Fibroblast of pulmonary artery (primary cell): ENCODE measurements around the gene U2AF1L4.

Source experiments
- DNase-seq: peaks from one replicate; pipeline ENCODE4 v3.0.0-alpha.2; 2010; ENCODE audit warnings: low read depth
- H3K4me3 ChIP-seq: replicated peaks from 2 replicates; pipeline ENCODE4 v1.5.1; 2011; ENCODE audit warnings: low read depth, mild to moderate bottlenecking, control low read depth, low read length, moderate library complexity
- TF ChIP-seq, protein P1 (sequence below): IDR thresholded peaks from 2 replicates; pipeline ENCODE4 v1.5.1; 2011; ENCODE audit warnings: mild to moderate bottlenecking, control low read depth, low read length, inconsistent platforms; ENCODE audit errors: missing control alignments

The U2AF1L4 gene

DNA sequence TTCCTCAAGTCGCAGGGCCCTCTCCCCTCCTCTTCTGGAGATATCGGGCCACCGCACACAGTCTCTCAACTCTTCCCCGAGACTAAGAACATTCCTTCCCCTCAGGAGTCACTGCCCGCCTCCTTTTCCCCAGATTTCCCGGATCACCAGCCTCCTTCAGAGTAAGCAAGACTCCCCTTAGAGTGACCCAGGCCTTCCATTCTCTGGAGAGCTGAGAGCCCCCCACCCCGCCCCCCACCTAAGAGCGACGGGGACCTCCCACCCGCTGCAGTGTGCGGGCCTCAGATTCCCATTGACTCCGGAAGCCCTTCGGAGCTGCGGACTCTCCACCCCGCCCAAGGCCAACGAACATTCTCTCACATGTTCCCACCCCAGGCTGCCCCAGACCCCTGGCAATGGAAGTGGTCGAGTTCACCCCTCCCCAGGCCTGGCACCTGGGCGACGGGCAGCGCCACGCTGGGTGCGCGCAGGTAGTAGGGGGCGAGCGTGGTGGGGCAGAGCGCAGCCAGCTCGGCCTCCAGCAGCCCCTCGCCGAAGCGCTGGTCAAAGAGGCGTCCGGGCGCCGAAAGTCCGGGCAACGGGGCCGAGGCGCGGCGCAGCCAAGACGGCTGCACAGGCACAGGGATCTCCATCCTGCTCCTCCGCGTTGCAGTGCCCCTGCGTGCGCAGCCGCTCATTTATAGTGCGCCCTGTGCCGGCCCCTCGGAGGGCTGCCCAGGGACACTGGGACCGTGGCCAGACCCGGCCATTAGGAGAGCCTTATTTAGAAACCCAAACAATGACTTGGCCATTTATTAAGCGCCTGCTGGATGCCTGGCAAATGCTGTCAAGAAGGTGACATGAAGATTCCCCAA is 11.4 kb upstream of the U2AF1L4 start, which contains the start of gene HSPB6:
HSPB6 (minus strand) TSS at position 653 of the 854 bp plus-strand sequence; CDS start at position 632, 21 bp downstream.
- TF ChIP-seq, protein P1, sequence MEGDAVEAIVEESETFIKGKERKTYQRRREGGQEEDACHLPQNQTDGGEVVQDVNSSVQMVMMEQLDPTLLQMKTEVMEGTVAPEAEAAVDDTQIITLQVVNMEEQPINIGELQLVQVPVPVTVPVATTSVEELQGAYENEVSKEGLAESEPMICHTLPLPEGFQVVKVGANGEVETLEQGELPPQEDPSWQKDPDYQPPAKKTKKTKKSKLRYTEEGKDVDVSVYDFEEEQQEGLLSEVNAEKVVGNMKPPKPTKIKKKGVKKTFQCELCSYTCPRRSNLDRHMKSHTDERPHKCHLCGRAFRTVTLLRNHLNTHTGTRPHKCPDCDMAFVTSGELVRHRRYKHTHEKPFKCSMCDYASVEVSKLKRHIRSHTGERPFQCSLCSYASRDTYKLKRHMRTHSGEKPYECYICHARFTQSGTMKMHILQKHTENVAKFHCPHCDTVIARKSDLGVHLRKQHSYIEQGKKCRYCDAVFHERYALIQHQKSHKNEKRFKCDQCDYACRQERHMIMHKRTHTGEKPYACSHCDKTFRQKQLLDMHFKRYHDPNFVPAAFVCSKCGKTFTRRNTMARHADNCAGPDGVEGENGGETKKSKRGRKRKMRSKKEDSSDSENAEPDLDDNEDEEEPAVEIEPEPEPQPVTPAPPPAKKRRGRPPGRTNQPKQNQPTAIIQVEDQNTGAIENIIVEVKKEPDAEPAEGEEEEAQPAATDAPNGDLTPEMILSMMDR = no peak
- peak; percentile 82 for DNase-seq
- peak within 1 kb of the TSS; percentile 59 for H3K4me3 ChIP-seq

DNA sequence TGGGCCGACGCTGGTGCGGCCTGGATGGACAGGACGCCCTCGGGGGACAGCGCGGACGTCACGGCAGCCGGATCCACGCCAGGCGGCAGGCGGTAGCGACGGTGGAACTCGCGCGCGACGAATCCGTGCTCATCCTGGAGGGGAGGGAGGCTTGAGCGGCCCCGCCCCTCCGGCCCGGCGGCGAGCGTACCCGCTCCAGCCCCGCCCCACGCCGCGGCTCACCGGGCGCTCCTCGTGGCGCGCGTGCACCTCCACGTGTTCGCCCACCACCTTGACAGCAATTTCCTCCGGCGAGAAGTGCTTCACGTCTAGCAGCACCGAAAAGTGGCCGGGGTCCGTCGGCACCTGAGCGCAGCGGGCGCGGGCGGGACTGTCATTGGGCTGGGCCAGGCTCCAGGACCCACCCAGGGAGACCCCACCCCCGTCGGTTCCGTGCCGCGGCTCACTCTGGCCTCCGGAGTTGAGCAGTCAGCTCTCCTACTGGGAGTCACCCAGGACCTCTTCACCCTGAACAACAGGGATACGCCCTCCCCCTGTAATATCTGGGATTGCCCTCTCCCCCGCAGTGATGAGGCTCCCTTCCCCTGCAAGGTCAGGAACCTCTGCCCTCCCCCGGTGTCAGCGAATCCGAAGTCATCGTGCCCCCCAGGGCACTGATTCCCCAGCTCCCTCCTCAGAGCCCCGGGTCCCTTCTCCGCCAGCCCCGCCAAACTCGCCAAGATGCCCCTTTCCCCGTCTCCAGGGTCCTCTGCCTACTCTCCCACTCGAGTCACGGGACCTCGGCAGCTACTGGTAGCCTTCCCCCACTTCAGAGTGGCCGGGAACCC is 10.5 kb upstream of the U2AF1L4 start:
- TF ChIP-seq, protein P1 = no peak
- DNase-seq = peak; percentile 76
- H3K4me3 ChIP-seq = peak overlapping the region; percentile 59

DNA sequence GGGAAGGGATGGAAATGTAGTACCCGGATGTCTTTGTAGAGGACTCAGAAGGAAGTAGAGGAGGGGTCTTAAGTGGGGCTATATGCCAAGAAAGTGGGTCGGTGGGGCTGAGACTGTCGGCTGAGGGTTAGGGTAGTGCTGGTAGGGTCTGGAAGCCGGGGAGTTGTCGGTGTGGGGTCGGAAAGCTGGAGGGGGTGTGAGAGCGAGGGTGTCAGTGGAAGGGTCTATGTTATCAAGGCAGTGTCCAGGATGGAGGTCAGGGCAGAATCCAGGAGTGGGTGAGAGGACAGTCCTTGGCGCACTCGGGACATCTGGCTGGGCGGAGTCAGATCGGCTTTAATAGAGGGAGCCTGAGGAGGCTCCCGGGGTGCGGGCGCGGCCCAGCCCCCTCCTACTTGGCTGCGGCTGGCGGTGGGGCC is 9.9 kb upstream of the U2AF1L4 start:
- TF ChIP-seq, protein P1 = no peak
- peak overlapping the region; percentile 16 for H3K4me3 ChIP-seq
- no peak for DNase-seq

DNA sequence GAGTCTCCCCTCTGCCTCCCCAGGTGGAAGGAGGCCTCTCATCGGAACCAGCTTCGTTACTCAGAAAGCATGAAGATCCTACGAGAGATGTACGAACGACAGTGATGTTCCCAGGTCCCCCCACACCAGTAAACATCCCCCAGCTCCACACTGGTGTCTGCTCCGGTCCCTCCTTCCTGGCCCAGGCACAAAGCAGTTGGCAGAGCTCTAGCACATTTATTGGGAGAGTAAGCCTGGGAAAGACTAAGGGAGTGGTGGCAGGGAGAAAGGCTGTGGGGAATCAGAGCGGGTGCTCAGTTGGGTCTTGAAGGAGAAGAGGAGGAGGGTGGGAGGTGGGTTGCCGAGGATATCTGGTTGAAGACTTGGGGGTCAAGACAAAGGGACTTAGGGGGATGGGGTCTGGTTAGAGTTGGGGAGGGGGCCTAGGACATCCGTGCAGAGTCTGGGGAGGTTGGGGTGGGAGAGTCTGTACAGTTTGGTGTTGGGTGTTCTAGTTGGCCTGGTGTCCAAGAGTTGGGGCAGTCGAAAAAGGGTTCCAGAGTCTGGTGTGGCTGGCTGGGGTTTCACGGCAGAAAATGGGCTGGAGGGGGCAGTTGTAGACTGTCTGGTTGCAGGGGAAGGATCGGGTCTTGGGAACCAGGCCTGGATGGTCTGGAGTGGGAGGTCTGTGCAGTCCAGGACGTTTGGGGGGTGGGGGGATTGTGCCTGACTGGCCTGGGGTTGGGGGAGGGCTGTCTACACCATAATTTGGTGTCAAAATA is 9.3 kb upstream of the U2AF1L4 start:
- no peak overlapping the region for H3K4me3 ChIP-seq
- no peak for DNase-seq
- TF ChIP-seq, protein P1 = no peak

DNA sequence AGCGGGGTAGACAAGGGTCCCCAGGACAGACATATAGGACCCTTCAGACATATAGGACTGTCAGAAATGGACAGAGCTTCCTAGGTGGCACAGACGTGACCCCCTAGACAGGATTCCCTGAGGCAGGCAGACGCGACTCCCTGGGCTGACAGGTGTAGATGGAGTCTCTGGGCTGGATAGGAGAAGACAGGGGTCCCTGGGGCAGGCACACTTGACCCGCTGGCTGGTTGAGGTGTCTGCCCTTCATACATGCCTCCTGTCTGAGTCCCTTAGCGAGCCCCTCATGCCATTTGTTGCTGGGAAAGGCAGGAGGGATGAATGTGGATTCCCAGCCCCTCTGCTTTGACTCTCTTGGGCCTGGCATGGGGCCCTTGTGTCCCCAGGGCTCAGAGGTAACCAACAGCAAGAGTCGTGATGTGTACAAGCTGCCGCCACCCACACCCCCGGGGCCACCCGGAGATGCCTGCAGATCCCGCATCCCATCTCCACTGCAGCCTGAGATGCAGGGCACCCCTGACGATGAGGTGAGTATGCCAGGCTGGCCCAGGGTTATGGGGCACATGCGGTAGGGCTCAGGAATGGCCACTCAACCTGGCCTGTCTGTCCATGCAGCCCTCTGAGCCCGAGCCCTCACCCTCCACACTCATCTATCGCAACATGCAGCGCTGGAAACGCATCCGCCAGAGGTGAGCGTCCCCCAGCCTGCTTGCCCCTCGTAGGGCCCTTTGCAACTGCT is 8.6 kb upstream of the U2AF1L4 start:
- DNase-seq = no peak
- TF ChIP-seq, protein P1 = no peak
- H3K4me3 ChIP-seq = no peak overlapping the region
